PC-3 (cell line): ENCODE measurements around the gene NUTM2F.
"Not testable (repeated sequence)": the region's sequence is repeated elsewhere in the genome, so short reads cannot be mapped to it uniquely, and the experiment has no call there.

ENCODE experiments used
- EZH2 ChIP-seq: fragments of 300-600 bp; sonication (generic); IDR thresholded peaks from one replicate; pipeline ENCODE4 v1.6.1; 2017; ENCODE audit warnings: antibody characterized with exemption, mild to moderate bottlenecking, low read length; ENCODE audit not compliant: unreplicated experiment
- EZH2phosphoT487 ChIP-seq: fragments of 300-600 bp; sonication (generic); IDR thresholded peaks from 2 replicates; pipeline ENCODE4 v1.6.1; 2018; ENCODE audit warnings: mild to moderate bottlenecking, antibody characterized with exemption, low read length, borderline replicate concordance
- TF ChIP-seq, protein P1 (sequence below): fragments of 300-600 bp; sonication (generic); conservative IDR thresholded peaks from 2 replicates; pipeline ENCODE4 v1.5.1; 2017; ENCODE audit warnings: antibody characterized with exemption, low read depth, mild to moderate bottlenecking, low read length

DNA sequence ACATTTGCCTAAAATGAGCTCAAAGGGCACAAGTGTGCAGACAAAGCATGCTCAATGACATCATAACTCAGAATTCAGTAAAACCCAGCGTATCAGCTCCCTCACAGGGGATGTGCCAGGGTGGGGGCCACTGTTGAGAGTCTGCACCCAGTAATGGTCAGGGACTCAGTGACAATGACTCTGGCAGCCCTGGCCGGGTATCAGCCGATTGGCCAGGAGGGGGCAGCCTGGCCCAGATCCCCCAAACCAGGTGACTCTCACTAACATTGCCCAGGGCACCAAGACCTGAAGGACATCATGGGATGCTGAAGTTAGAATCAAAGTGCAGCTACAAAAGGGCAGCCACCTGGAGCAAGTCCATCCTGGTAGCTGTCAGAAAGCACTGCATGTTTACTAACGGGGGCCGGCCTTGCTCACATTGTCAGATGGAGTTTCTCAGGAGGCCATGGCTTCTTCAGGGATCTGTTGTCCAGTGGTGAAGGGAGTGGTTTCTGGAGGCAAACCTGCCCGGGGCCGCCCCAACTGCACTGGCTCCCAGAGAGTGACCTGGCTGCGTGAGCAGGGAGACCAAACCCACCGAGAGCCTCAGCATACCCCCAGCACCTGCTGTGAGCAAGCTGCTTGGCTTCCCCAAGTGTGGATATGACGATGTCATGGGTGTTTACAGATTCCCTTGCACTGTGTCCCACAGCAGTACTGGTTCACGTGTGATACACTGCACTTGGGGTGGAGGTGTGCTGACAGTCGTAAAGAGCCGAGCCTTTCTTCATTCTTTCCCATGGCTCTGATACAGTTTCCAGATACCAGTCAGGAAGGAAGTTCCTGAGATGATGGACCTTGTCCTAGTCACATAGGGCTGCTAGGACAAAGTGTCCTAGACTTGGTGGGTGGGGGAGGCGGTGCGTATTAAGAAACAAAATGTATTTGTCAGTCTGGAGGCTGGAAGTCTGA is 13.1 kb downstream of the NUTM2F start:
- TF ChIP-seq EZH2, EZH2phosphoT487: not testable (repeated sequence)
- TF ChIP-seq, protein P1, sequence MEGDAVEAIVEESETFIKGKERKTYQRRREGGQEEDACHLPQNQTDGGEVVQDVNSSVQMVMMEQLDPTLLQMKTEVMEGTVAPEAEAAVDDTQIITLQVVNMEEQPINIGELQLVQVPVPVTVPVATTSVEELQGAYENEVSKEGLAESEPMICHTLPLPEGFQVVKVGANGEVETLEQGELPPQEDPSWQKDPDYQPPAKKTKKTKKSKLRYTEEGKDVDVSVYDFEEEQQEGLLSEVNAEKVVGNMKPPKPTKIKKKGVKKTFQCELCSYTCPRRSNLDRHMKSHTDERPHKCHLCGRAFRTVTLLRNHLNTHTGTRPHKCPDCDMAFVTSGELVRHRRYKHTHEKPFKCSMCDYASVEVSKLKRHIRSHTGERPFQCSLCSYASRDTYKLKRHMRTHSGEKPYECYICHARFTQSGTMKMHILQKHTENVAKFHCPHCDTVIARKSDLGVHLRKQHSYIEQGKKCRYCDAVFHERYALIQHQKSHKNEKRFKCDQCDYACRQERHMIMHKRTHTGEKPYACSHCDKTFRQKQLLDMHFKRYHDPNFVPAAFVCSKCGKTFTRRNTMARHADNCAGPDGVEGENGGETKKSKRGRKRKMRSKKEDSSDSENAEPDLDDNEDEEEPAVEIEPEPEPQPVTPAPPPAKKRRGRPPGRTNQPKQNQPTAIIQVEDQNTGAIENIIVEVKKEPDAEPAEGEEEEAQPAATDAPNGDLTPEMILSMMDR, result not testable (repeated sequence)
